Right atrium auricular region (tissue), 2 donors: ENCODE results near the gene ZMIZ1. TPM values are rescaled to one million over a fixed set of nuclear protein-coding genes. Genes with fewer than 3 reads are reported as not detected.

ENCODE experiments used
- DNase-seq: peaks from one replicate; pipeline ENCODE4 v3.0.0-alpha.2; 2019; ENCODE audit warnings: low spot score
- H3K27ac ChIP-seq, 2 donors: fragments of 200-600 bp; sonication (generic); 1 replicate in 1 of 2; 2 replicates in 1 of 2; pipeline ENCODE4 v1.5.1; 2016 to 2019
- H3K27me3 ChIP-seq, 2 donors: fragments of 200-600 bp; sonication (generic); one replicate each; pipeline versions ENCODE4 v1.5.1 to v1.6.0; 2017 to 2019
- H3K36me3 ChIP-seq: fragments of 200-600 bp; sonication (generic); one replicate; pipeline ENCODE4 v1.5.1; 2016
- H3K4me1 ChIP-seq, 2 donors: fragments of 200-600 bp; sonication (generic); one replicate each; pipeline versions ENCODE4 v1.5.1 to v1.6.0; 2017 to 2019
- H3K4me3 ChIP-seq, 2 donors: fragments of 200-600 bp; sonication (generic); 1 replicate in 1 of 2; 2 replicates in 1 of 2; pipeline ENCODE4 v1.5.1; 2017 to 2019; ENCODE audit warnings: mild to moderate bottlenecking in 1 of 2, moderate library complexity in 1 of 2
- H3K9me3 ChIP-seq, 2 donors: fragments of 200-600 bp; sonication (generic); one replicate each; pipeline ENCODE4 v1.5.1; 2019
- CTCF ChIP-seq, 2 donors: fragments of 200-600 bp; sonication (generic); IDR thresholded peaks; one replicate each; pipeline ENCODE4 v1.5.1; 2019; ENCODE audit warnings: antibody characterized with exemption in 2 of 2
- total RNA-seq, 2 donors: library from RNA; depleted of rRNA; stranded (reverse); fragments of >200 nt; gene quantifications; one replicate each; pipeline ENCODE4 v1.1.0, GENCODE V29; 2016

ZMIZ1 gene
- total RNA-seq, 2 donors from 2014 or later = 59.3 to 71.0 TPM

DNA sequence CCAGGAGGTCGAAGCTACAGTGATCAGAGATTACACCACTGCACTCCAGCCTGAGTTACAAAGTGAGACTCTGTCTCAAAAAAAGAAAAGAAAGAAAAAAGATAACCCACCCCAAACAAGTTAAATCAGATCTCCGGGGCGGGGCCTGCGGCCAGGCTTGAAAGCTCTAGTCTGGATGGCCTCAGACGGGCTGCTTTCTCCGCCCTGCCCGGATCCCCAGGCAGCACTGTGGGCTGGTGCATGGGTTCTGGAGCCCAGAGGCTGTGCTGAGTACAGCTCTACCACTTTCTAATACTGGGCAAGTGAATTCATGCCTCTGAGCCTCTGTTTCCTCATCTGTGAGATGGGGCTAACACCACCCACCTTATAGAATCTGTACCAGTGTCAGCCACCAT, 83.7 kb downstream of the ZMIZ1 start:
- Histone ChIP-seq H3K4me1 (peaks cover 3 to 100% of the 10 kb centered on the region in 2 donors), H3K27ac (peak overlapping the region; percentile 93 to 98), H3K4me3 (no peak overlapping the region), H3K36me3 (no peaks in the 10 kb centered on the region), H3K9me3 (no peaks in the 10 kb centered on the region), H3K27me3 (no peaks in the 10 kb centered on the region)
- DNase-seq = no peak
- no peak for TF ChIP-seq CTCF (IDR thresholded peaks at IDR 0.05)

- Histone ChIP-seq H3K27ac (peak overlapping the region; percentile 93 to 98), H3K9me3 (no peaks in the 10 kb centered on the region), H3K4me3 (no peak overlapping the region), H3K36me3 (no peaks in the 10 kb centered on the region), H3K27me3 (no peaks in the 10 kb centered on the region), H3K4me1 (peaks cover 3 to 100% of the 10 kb centered on the region in 2 donors)
- no peak for TF ChIP-seq CTCF (IDR thresholded peaks at IDR 0.05)
- DNase-seq = peak; percentile 82
Observed at GRCh38 chr10:79153745-79154144, 85.0 kb downstream of the ZMIZ1 start.

DNA sequence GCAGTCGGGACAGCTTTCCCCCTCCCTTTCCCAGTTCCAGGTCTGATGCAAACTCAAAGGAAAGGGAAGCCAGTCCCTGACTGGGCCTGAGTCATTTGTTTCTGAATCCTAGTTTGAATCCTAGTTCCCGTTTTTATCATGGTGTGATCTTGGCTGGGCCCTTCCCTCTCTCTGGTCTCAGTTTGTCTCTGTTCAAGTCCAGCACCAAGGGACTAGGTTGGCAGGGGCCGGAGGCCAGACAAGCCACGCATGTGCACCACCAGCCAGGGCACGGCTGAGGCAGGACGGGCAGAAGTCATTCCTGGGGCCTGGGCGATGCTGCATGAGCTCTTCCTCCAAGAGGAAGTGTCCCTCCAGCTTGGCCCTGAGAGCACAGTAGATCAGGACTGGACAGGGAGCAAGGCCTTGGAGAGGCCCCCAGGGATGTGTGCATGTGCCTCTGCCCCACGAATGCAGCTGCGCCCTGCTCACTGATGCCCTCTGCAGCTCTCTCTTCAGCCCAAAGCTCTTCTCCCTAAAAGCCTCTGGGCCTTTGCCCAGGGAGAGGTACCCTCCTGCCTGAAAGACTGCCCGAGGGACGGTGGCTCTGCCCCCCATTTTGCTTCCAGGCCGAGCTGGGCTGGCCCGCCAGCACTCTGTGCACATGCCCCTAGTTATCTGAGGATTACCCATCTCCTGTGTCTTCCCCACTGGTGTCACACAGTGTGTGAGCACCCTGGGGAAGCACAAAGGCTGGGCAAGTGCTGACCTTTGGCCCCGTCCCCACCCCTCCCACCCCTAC, 86.7 kb downstream of the ZMIZ1 start:
- no peak overlapping the region for H3K4me3 ChIP-seq
- peak overlapping the region; percentile 93 to 98 for H3K27ac ChIP-seq
- peaks cover 0 to 100% of the 10 kb centered on the region in 2 donors for H3K4me1 ChIP-seq
- peak; percentile 82 for DNase-seq
- no peaks in the 10 kb centered on the region for H3K27me3 ChIP-seq
- H3K36me3 ChIP-seq = no peaks in the 10 kb centered on the region
- TF ChIP-seq CTCF (IDR thresholded peaks at IDR 0.05) = peak in 1 of 2 donors; percentile 43
- H3K9me3 ChIP-seq = no peaks in the 10 kb centered on the region

GRCh38 chr10:79156334-79157274, 87.8 kb downstream of the ZMIZ1 start:
- no peak for TF ChIP-seq CTCF (IDR thresholded peaks at IDR 0.05)
- H3K27ac ChIP-seq = peak overlapping the region; percentile 93 to 98
- no peaks in the 10 kb centered on the region for H3K9me3 ChIP-seq
- no peaks in the 10 kb centered on the region for H3K27me3 ChIP-seq
- peaks cover 0 to 100% of the 10 kb centered on the region in 2 donors for H3K4me1 ChIP-seq
- H3K36me3 ChIP-seq = no peaks in the 10 kb centered on the region
- no peak overlapping the region for H3K4me3 ChIP-seq
- no peak for DNase-seq

GRCh38 chr10:79158004-79158340, 89.2 kb downstream of the ZMIZ1 start:
- no peak for DNase-seq
- Histone ChIP-seq H3K36me3 (no peaks in the 10 kb centered on the region), H3K4me1 (peaks cover 0 to 100% of the 10 kb centered on the region in 2 donors)

More at GRCh38 chr10:79158004-79158340, 89.2 kb downstream of the ZMIZ1 start:
- no peaks in the 10 kb centered on the region for H3K27me3 ChIP-seq
- TF ChIP-seq CTCF (IDR thresholded peaks at IDR 0.05) = no peak
- peak overlapping the region; percentile 93 to 98 for H3K27ac ChIP-seq
- no peaks in the 10 kb centered on the region for H3K9me3 ChIP-seq
- no peak overlapping the region for H3K4me3 ChIP-seq
